Measurements from ENCODE around the gene LBP. TPM values are rescaled to one million over a fixed set of nuclear protein-coding genes. Genes with fewer than 3 reads are reported as not detected.

Gene LBP
- 0.05 and 0.11 TPM in 2 replicates for total RNA-seq (2014; rRNA removed; shearing (Covaris generic))

DNA sequence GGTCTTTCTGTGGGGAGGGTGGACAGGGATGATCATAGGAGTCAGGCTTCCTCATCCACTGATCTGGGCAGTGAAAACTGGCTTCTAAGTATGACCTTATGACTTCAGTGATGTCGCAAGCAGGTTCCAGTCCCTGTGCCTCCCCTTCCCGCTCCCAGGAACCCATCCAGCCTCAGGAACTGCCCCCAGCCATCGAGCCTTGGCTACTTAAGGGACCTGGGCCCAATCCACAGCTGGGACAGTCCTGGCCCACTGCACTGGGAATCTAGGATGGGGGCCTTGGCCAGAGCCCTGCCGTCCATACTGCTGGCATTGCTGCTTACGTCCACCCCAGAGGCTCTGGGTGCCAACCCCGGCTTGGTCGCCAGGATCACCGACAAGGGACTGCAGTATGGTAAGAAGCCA lies at the start of gene LBP:
Gene LBP, plus strand, starts transcription at position 236 of the 405 bp plus-strand sequence. Its CDS starts 35 bp downstream, at position 271.

DNA sequence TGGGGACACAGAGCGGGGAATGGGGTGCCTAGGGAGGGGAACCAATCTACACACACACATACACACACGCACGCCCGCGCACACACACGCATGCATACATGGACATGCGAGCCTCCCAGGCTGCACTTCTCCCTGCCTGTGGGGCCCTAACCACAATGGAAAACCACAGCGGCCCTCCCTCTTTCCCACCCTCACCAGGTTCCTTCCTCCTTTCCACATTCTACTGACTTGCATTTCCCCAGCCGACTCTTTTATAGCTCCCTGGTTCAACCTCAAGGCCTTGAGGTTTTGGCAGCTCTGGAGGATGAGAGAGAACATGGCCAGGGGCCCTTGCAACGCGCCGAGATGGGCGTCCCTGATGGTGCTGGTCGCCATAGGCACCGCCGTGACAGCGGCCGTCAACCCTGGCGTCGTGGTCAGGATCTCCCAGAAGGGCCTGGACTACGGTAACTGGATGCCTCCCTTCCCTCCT lies 42.3 kb upstream of the LBP start, which contains the start of gene BPI:
Gene BPI, plus strand, starts transcription at position 249 of the 472 bp plus-strand sequence. Its CDS starts 68 bp downstream, at position 317.

Small RNAs within 50 kb of the gene (small RNA-seq; reads per million reads assigned to genes)
- gene RF00056 = not detected
- gene SNORA71B = 10.8 reads per million, percentile 89 among the genes with 10 or more reads in this experiment

Other genes starting within 250 kb of the LBP start
- 168 and 183 TPM in 2 replicates for gene TGM2, start 181.2 kb upstream of the LBP start, total RNA-seq (2014; rRNA removed; shearing (Covaris generic))
- 4.4 and 7.7 TPM in 2 replicates for gene KIAA1755, start 85.7 kb upstream of the LBP start, total RNA-seq (2014; rRNA removed; shearing (Covaris generic))
- not detected in 2 replicates for gene BPI, start 42.3 kb upstream of the LBP start, total RNA-seq (2014; rRNA removed; shearing (Covaris generic))
- 75.4 and 86.1 TPM in 2 replicates for gene SNHG17, start 88.8 kb downstream of the LBP start, total RNA-seq (2014; rRNA removed; shearing (Covaris generic))
- 18.6 and 21.8 TPM in 2 replicates for gene RALGAPB, start 126.4 kb downstream of the LBP start, total RNA-seq (2014; rRNA removed; shearing (Covaris generic))
- gene ADIG, start 234.7 kb downstream of the LBP start, total RNA-seq (2014; rRNA removed; shearing (Covaris generic)) = not detected in 2 replicates

Data from A375 (cell line).